ENCODE measurements around the gene HSD17B10.
"Not testable (repeated sequence)": the region's sequence is repeated elsewhere in the genome, so short reads cannot be mapped to it uniquely, and the experiment has no call there.

The HSD17B10 gene

GRCh38 chrX:53433651-53434639 is at the start of gene HSD17B10:
Gene HSD17B10 (minus strand): TSS chrX:53434370. CDS start chrX:53434345, 25 bp downstream.
- peak; percentile 90 for DNase-seq

DNA sequence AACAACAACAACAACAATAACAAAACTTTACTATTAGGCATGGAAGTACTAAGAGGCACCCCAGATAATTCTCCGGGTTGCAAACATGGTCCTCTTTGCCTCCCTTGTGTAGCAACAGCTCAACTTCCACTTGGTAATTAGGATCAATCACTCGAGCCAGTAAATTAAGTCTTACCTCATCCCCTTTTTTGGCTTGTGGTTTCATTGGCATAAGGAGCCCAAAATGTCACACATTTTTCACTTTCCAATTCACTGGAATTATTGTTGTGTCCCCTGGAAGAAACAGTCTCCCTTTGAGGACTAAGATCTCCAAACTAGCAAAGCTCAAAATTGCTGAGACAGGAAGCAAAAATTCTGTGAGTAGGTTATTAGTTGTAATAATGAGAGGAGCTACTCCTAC is 49.2 kb upstream of the HSD17B10 start:
- DNase-seq = no peak

DNA sequence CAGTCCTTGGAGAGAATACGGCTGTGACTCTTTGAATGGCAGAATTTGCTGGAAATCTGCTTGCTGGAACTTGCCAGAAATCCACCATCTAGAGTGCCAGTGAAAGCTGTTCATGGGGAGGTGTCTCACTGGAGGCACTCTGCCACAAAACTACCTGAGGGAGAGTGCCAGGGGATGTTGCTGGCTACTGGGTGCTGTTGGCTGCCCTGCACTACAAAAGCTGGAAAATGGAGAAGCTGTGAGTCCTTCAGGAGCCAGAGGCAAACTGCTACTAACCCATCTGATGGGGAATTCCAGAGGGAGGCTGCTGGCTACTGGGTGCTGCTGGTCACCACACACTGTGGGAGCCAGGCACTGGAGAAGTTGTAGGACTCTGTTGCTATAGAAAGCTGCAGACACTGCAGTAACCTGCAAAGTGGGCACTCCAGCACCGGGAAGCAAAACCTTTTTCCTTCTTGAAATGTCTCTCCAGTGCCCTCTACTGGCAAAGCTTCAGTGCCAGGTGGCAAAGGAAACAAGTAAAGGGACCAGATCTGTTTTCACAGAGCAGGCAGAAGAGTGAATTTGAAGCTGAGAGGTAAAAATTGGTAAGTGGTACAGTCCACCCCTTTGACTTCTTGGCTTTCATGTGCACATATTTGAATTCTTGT is 47.8 kb upstream of the HSD17B10 start:
- peak; percentile 75 for DNase-seq

- no peak for DNase-seq
Observed at GRCh38 chrX:53481093-53481492, 46.9 kb upstream of the HSD17B10 start.

- no peak for DNase-seq
Observed at GRCh38 chrX:53479301-53479700, 45.1 kb upstream of the HSD17B10 start.

DNA sequence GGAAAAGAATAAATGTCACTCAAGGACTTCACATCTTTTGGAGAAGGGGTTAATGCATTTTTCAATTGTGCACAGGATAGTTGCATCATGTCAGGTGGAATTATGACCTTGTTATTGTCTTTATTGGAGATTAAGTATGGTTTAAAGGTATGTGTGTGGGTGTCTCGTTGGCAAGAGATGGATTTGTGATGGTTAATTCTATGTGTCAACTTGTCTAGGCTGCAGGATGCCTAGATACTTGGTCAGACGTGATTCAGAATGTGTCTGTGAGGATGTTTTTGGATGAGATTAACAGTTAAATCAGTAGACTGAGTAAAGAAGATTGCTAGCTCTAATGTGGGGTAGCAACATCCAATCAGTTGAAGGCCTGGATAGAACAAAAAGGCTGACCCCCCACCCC is 42.2 kb upstream of the HSD17B10 start:
- DNase-seq = no peak

- DNase-seq = no peak
Observed at GRCh38 chrX:53474707-53475106, 40.5 kb upstream of the HSD17B10 start.

DNA sequence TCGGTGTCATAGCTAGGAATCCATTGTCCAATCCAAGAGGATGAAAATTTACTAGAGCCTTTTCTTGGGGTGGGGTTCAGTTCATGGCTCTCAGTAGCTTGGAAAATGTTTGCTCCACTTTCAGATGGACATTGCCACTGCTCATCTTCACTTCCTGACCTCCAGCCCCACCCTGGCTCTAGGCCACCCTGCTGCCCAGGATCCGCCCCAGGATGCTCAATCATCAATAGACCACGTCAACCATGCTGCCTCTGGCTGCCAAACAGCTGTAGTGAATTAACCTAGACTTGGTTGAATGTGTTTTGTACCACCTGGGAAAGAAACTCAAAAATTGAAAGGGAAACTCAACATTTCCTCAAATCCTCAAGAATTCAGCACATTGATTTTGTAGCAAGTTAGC is 37.2 kb upstream of the HSD17B10 start:
- DNase-seq = no peak

DNA sequence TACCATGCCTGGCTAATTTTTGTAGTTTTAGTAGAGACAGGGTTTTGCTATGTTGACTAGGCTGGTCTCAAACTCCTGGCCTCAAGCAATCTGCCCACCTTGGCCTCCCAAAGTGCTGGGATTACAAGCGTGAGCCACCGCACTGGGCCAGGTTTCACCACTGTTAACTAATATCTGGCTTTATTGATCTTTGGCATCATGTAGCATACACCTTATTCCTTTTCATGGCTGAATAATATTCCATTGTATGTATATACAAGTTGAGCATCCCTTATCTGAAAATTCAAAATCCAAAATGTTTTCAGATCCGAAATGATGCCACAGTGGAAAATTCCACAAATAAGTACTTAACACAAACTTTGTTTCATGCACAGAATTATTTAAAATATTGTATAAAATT is 34.5 kb upstream of the HSD17B10 start:
- DNase-seq = not testable (repeated sequence)

DNA sequence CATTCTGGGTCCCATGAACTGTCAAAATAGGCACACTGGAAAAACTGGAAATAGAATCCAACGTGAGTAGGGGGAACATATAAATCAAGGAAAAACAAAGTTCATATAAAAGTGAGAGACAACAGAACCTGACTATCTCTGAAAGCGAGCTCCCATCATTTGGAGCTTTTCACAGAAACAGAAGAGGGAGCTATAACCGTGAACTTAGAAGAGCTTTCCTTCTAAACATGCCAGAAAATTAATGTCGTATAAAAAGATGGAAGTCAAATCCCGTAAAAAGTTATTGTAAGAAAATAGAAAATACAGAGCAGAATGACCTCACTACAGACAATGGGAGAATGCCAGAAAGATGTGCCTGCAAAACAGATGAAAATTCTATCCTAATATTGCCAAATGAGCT is 23.9 kb upstream of the HSD17B10 start:
- no peak for DNase-seq

DNA sequence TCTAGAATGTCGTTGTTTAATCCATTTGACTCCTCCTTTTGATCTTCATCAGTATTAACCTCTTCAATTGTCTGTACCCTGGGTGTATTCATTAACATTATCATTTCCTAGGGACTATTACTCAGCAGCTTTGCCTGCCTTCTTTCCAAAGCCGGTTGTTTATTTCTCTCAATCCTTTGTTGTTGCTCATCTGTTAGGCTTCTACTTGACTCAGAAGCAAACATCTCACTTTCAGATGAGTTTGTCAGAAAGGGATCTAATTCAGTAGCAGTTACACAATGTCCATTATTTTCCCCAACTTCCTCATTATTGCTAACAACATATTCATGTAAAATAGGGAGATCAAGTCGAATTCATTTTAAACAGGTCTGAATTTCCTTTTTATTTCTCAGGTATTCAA is 22.1 kb upstream of the HSD17B10 start:
- no peak for DNase-seq

- DNase-seq = no peak
Observed at GRCh38 chrX:53452812-53453211, 18.6 kb upstream of the HSD17B10 start.

GRCh38 chrX:53449632-53450031 is 15.5 kb upstream of the HSD17B10 start:
- DNase-seq = no peak

GRCh38 chrX:53447441-53447840 is 13.3 kb upstream of the HSD17B10 start:
- no peak for DNase-seq

- peak; percentile 67 for DNase-seq
Observed at GRCh38 chrX:53445977-53446376, 11.8 kb upstream of the HSD17B10 start.

DNA sequence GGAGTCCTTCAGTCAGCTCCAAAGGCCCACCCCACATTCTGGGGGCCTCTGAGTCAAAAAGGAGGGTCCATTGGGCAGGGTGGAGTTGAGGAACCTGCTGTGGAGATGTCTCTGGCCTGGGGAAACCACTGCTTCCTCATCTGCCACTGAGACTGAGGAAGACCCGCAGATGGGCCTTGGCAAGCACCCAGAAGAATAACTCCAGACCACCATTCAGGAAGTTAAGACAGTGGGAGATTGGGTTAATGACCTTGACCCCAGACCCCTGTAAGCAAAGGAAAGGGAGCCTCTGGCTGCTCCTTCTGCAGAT is 8.1 kb upstream of the HSD17B10 start:
- no peak for DNase-seq

- peak; percentile 88 for DNase-seq
Observed at GRCh38 chrX:53441531-53442321, 7.6 kb upstream of the HSD17B10 start.

DNA sequence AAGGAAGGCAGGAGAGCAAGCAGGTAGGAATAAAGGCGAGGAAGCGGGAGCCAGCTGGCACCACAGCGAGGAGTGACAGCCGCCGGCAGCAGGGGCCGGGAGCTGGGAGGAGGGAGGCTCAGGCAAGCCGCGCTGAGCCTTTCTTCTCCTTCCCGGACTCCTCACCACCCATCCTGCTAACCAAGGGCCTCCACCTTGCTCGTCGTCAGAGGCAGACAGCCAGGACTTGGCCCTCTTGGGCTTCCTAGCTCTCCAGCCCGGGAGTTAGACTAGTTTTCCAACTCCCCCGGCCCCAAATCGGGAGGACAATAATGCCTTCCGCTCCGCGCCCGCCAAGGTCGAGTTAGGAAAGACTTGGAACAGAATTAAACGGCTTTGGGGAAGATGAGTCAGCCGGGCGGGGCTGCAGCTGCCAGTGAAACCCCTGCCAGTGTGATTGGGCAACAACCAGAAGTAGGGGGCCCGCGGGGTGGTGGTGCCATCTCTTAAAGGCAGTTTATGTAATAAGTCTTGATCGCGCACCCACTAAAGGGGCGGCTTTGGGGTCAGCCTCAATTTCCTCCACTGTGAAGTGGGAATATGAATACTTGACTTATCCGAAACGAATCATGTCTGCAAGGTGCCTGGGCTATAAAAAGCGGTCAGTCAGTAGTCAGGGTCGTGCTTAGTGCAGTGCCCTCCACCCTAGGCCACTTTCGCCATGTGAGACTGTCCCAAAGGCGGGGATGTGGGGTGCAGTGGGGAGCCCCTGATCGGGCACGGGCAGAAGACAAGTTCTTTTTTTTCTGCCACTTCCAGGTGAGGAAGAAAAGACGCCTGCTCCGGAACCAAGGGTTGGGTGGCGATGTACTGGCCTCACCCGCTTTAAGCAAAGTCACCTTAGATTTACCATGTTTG is 6.7 kb upstream of the HSD17B10 start:
- DNase-seq = peak; percentile 68

- no peak for DNase-seq
Observed at GRCh38 chrX:53440101-53440500, 5.9 kb upstream of the HSD17B10 start.

GRCh38 chrX:53438832-53439230 is 4.7 kb upstream of the HSD17B10 start:
- no peak for DNase-seq

GRCh38 chrX:53438174-53438831 is 4.1 kb upstream of the HSD17B10 start:
- DNase-seq = no peak

DNA sequence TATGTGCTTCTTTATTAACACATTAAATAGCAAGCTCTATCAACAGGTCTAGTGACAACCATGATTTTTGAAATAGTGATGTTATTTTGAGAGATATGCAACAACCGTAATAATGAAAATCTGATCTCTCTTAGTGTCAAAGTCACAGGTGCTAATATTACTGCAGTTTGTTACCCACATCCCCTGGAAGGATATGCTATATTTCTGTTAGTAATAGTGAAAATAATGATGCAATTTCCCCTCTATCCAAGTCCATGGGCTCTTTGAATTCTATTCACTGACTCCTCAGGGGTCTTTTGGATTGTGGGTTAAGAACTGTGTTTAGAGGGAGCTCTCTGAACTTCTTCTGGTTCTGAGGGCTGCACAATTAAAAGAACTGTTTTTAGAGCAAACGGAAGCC is 3.0 kb upstream of the HSD17B10 start:
- no peak for DNase-seq
